ENCODE results near the gene AKR7A3. TPM values are rescaled to one million over a fixed set of nuclear protein-coding genes. Genes with fewer than 3 reads are reported as not detected.

AKR7A3 gene
- total and polyA plus RNA-seq, 9 of the 15 experiments (the other 6 are each of a cell fraction or from before 2014, with no cell fraction given) = 0.04 to 1.5 (median 0.44) TPM; not detected in 1

DNA sequence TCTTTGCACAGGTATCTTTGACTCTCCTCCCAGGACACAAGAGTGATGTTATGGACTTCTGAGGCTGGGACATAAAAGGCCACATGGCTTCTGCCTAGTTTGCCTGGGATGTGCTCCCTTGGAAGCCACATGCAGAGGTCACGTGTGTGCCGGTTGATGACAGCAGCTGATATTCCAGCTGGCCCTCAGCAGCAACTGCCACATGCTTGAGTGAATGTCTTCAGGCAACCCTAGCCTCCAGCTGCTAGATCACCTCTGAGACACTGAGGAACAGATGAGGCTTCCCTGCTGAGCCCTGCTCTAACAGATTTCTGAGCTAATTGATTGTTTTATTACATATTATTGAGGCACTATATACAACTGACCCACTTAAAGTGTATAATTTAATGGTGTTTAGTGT lies 11.6 kb upstream of the AKR7A3 start (continued):
- TF ChIP-seq SRSF1 (IDR thresholded peaks at IDR 0.05; ENCODE audit: low read depth, low read length) (no peak), FOSL1 (tag; conservative IDR thresholded peaks at IDR 0.05) (0 out of 2 replicates have a peak, but pooled peaks have one; percentile 12), RAD51 (IDR thresholded peaks at IDR 0.05; ENCODE audit: borderline replicate concordance, low read depth) (peak; percentile 83)
- TF ChIP-seq, protein P1, sequence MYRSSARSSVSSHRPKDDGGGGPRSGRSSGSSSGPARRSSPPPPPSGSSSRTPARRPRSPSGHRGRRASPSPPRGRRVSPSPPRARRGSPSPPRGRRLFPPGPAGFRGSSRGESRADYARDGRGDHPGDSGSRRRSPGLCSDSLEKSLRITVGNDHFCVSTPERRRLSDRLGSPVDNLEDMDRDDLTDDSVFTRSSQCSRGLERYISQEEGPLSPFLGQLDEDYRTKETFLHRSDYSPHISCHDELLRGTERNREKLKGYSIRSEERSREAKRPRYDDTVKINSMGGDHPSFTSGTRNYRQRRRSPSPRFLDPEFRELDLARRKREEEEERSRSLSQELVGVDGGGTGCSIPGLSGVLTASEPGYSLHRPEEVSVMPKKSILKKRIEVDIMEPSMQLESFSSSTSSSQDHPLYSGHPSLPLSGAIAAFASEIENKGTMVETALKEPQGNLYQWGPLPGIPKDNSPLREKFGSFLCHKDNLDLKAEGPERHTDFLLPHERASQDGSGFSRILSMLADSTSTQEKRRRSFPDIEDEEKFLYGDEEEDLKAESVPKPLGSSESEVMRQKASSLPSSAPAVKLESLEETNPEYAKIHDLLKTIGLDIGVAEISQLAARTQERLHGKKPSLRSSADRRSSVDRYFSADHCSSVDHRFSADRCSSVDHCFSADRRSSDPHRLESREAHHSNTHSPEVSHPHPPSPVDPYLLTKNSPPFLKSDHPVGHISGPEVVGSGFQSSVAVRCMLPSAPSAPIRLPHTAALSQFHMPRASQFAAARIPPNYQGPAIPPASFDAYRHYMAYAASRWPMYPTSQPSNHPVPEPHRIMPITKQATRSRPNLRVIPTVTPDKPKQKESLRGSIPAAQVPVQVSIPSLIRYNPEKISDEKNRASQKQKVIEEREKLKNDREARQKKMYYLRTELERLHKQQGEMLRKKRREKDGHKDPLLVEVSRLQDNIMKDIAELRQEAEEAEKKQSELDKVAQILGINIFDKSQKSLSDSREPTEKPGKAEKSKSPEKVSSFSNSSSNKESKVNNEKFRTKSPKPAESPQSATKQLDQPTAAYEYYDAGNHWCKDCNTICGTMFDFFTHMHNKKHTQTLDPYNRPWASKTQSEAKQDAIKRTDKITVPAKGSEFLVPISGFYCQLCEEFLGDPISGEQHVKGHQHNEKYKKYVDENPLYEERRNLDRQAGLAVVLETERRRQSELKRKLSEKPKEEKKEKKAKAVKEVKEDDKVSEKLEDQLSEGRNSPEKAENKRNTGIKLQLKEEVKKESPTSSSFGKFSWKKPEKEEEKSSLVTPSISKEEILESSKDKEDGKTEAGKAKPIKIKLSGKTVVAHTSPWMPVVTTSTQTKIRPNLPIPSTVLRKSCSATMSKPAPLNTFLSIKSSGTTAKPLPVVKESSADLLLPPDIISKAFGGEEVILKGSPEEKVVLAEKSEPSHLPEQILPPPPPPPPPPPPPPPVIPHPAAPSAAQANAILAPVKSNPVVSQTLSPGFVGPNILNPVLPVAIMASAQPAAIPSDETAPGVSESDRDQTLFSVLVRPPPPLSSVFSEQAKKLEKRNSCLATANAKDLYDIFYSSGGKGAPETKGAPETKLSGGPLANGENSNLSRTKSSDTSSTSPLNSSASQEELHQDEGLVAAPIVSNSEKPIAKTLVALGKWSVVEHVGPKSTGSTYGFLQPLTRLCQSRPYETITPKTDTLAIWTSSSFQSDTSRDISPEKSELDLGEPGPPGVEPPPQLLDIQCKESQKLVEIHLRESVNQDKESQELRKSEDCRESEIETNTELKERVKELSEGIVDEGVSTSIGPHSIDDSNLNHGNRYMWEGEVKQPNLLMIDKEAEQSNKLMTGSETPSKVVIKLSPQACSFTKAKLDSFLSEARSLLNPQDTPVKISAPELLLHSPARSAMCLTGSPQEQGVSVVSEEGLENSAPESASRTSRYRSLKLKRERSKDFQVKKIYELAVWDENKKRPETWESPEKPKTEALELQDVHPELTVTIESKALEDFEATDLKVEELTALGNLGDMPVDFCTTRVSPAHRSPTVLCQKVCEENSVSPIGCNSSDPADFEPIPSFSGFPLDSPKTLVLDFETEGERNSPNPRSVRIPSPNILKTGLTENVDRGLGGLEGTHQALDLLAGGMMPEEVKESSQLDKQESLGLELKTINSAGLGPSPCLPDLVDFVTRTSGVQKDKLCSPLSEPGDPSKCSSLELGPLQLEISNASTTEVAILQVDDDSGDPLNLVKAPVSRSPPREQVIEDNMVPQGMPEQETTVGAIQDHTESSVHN (IDR thresholded peaks at IDR 0.05; ENCODE audit: borderline replicate concordance in 1 of 2, low read depth in 1 of 2) = peak in 1 of 2 experiments; percentile 85; a peak in 2 of 4 replicates
- TF ChIP-seq, protein P2, sequence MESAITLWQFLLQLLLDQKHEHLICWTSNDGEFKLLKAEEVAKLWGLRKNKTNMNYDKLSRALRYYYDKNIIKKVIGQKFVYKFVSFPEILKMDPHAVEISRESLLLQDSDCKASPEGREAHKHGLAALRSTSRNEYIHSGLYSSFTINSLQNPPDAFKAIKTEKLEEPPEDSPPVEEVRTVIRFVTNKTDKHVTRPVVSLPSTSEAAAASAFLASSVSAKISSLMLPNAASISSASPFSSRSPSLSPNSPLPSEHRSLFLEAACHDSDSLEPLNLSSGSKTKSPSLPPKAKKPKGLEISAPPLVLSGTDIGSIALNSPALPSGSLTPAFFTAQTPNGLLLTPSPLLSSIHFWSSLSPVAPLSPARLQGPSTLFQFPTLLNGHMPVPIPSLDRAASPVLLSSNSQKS (CRISPR knock-in tag; IDR thresholded peaks at IDR 0.05) = no peak
- TF ChIP-seq, protein P3, sequence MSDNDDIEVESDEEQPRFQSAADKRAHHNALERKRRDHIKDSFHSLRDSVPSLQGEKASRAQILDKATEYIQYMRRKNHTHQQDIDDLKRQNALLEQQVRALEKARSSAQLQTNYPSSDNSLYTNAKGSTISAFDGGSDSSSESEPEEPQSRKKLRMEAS (CRISPR knock-in tag; IDR thresholded peaks at IDR 0.05) = peak; percentile 83
- TF ChIP-seq, protein P4, sequence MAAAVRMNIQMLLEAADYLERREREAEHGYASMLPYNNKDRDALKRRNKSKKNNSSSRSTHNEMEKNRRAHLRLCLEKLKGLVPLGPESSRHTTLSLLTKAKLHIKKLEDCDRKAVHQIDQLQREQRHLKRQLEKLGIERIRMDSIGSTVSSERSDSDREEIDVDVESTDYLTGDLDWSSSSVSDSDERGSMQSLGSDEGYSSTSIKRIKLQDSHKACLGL (CRISPR knock-in tag; IDR thresholded peaks at IDR 0.05; ENCODE audit: borderline replicate concordance, poor library complexity, severe bottlenecking) = peak; percentile 11
- TF ChIP-seq, protein P5, sequence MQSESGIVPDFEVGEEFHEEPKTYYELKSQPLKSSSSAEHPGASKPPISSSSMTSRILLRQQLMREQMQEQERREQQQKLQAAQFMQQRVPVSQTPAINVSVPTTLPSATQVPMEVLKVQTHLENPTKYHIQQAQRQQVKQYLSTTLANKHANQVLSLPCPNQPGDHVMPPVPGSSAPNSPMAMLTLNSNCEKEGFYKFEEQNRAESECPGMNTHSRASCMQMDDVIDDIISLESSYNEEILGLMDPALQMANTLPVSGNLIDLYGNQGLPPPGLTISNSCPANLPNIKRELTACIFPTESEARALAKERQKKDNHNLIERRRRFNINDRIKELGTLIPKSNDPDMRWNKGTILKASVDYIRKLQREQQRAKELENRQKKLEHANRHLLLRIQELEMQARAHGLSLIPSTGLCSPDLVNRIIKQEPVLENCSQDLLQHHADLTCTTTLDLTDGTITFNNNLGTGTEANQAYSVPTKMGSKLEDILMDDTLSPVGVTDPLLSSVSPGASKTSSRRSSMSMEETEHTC (IDR thresholded peaks at IDR 0.05) = peak; percentile 59; the same call in 1 of the 2 replicates

Data from K562 (cell line).